Measurements from ENCODE around the gene CFAP74.

DNA sequence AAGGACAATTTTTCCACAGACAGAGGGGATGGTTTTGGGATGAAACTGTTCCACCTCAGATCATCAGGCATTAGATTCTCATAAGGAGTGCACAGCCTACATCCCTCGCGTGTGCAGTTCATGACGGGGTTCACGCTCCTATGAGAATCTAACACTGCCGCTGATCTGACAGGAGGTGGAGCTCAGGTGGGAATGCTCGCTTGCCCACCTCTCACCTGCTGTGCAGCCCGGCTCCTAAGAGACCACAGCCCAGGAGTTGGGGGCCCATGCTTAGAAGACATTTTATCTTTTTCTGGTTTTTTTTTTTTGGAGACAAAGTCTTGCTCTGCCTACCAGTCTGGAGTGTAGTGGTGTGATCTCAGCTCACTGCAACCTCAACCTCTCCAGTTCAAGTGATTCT, 128.7 kb downstream of the CFAP74 start:
- TF ChIP-seq, protein P1, sequence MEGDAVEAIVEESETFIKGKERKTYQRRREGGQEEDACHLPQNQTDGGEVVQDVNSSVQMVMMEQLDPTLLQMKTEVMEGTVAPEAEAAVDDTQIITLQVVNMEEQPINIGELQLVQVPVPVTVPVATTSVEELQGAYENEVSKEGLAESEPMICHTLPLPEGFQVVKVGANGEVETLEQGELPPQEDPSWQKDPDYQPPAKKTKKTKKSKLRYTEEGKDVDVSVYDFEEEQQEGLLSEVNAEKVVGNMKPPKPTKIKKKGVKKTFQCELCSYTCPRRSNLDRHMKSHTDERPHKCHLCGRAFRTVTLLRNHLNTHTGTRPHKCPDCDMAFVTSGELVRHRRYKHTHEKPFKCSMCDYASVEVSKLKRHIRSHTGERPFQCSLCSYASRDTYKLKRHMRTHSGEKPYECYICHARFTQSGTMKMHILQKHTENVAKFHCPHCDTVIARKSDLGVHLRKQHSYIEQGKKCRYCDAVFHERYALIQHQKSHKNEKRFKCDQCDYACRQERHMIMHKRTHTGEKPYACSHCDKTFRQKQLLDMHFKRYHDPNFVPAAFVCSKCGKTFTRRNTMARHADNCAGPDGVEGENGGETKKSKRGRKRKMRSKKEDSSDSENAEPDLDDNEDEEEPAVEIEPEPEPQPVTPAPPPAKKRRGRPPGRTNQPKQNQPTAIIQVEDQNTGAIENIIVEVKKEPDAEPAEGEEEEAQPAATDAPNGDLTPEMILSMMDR (IDR thresholded peaks at IDR 0.05): no peak
- no peak for TF ChIP-seq POLR2A (IDR thresholded peaks at IDR 0.05)

Data from heart left ventricle (tissue), 13 donors.